Parathyroid adenoma (tissue), 2 donors: ENCODE data around the gene BCO1.
A peak's percentile ranks its signal among the peaks of the same experiment; 100 is the strongest.

Source experiments
- H2AFZ ChIP-seq: fragments of 300-600 bp; sonication (generic); one replicate; pipeline ENCODE4 v1.7.0; 2017; ENCODE audit warnings: antibody characterized with exemption, mild to moderate bottlenecking
- H3K27ac ChIP-seq: fragments of 300-600 bp; sonication (generic); one replicate; pipeline ENCODE4 v1.7.0; 2017
- H3K27me3 ChIP-seq: fragments of 300-600 bp; sonication (generic); one replicate; pipeline ENCODE4 v1.7.0; 2017; ENCODE audit warnings: low read length; ENCODE audit not compliant: control insufficient read depth, insufficient read depth
- H3K36me3 ChIP-seq: fragments of 300-600 bp; sonication (generic); one replicate; pipeline ENCODE4 v1.7.0; 2017; ENCODE audit warnings: low read length; ENCODE audit not compliant: control insufficient read depth, insufficient read depth
- H3K4me1 ChIP-seq: fragments of 300-600 bp; sonication (generic); one replicate; pipeline ENCODE4 v1.7.0; 2017; ENCODE audit warnings: control low read depth
- H3K4me2 ChIP-seq: fragments of 300-600 bp; sonication (generic); one replicate; pipeline ENCODE4 v1.7.0; 2017; ENCODE audit warnings: low read length
- H3K4me3 ChIP-seq: fragments of 300-600 bp; sonication (generic); one replicate; pipeline ENCODE4 v1.7.0; 2017; ENCODE audit warnings: low read depth, low read length
- H3K79me2 ChIP-seq: fragments of 300-600 bp; sonication (generic); one replicate; pipeline ENCODE4 v1.7.0; 2017; ENCODE audit warnings: control low read depth
- H3K9ac ChIP-seq: fragments of 300-600 bp; sonication (generic); one replicate; pipeline ENCODE4 v1.7.0; 2017; ENCODE audit warnings: mild to moderate bottlenecking
- H3K9me3 ChIP-seq: fragments of 300-600 bp; sonication (generic); one replicate; pipeline ENCODE4 v1.7.0; 2017; ENCODE audit warnings: low read length; ENCODE audit not compliant: control insufficient read depth
- CTCF ChIP-seq: fragments of 300-600 bp; sonication (generic); IDR thresholded peaks from one replicate; pipeline ENCODE4 v1.7.0; 2017; ENCODE audit warnings: antibody characterized with exemption, mild to moderate bottlenecking
- donor health status: primary hyperparathyroidism.

The BCO1 gene

GRCh38 chr16:81198635-81199034, 39.9 kb upstream of the BCO1 start:
- Histone ChIP-seq H3K9me3 (no peaks in the 10 kb centered on the region), H3K4me2 (no peak overlapping the region), H3K27me3 (no peaks in the 10 kb centered on the region), H3K4me3 (no peak overlapping the region), H3K79me2 (no peaks in the 10 kb centered on the region), H3K4me1 (no peaks in the 10 kb centered on the region), H3K9ac (no peak overlapping the region), H3K27ac (no peak overlapping the region), H2AFZ (no peak overlapping the region), H3K36me3 (no peaks in the 10 kb centered on the region)
- no peak for TF ChIP-seq CTCF

- H3K9me3 ChIP-seq = no peaks in the 10 kb centered on the region
- H3K27ac ChIP-seq = no peak overlapping the region
- H3K9ac ChIP-seq = no peak overlapping the region
- H3K4me1 ChIP-seq = no peaks in the 10 kb centered on the region
- TF ChIP-seq CTCF = no peak
- no peak overlapping the region for H2AFZ ChIP-seq
- no peaks in the 10 kb centered on the region for H3K27me3 ChIP-seq
- no peak overlapping the region for H3K4me2 ChIP-seq
- no peaks in the 10 kb centered on the region for H3K36me3 ChIP-seq
- no peak overlapping the region for H3K4me3 ChIP-seq
- no peaks in the 10 kb centered on the region for H3K79me2 ChIP-seq
These were observed 37.2 kb upstream of the BCO1 start for GRCh38 chr16:81201267-81201666.

- H3K9me3 ChIP-seq = no peaks in the 10 kb centered on the region
- H3K4me3 ChIP-seq = no peak overlapping the region
- H3K9ac ChIP-seq = no peak overlapping the region
- no peaks in the 10 kb centered on the region for H3K79me2 ChIP-seq
- peak; percentile 47 for TF ChIP-seq CTCF
- H3K27ac ChIP-seq = no peak overlapping the region
- H3K4me1 ChIP-seq = no peaks in the 10 kb centered on the region
- H3K4me2 ChIP-seq = no peak overlapping the region
- no peaks in the 10 kb centered on the region for H3K36me3 ChIP-seq
- no peaks in the 10 kb centered on the region for H3K27me3 ChIP-seq
- no peak overlapping the region for H2AFZ ChIP-seq
These were observed 33.5 kb upstream of the BCO1 start for GRCh38 chr16:81204798-81205680.

GRCh38 chr16:81207076-81207475, 31.4 kb upstream of the BCO1 start:
- TF ChIP-seq CTCF = no peak
- Histone ChIP-seq H3K9me3 (no peaks in the 10 kb centered on the region), H2AFZ (no peak overlapping the region), H3K79me2 (no peaks in the 10 kb centered on the region), H3K36me3 (no peaks in the 10 kb centered on the region), H3K4me1 (no peaks in the 10 kb centered on the region), H3K27ac (no peak overlapping the region), H3K4me2 (no peak overlapping the region), H3K9ac (no peak overlapping the region), H3K27me3 (no peaks in the 10 kb centered on the region), H3K4me3 (no peak overlapping the region)

GRCh38 chr16:81210807-81211206, 27.7 kb upstream of the BCO1 start:
- H2AFZ ChIP-seq = no peak overlapping the region
- no peak overlapping the region for H3K27ac ChIP-seq
- H3K9me3 ChIP-seq = no peaks in the 10 kb centered on the region
- H3K79me2 ChIP-seq = no peaks in the 10 kb centered on the region
- H3K27me3 ChIP-seq = no peaks in the 10 kb centered on the region
- no peaks in the 10 kb centered on the region for H3K36me3 ChIP-seq
- H3K4me2 ChIP-seq = no peak overlapping the region
- no peak for TF ChIP-seq CTCF
- no peaks in the 10 kb centered on the region for H3K4me1 ChIP-seq
- no peak overlapping the region for H3K9ac ChIP-seq
- H3K4me3 ChIP-seq = no peak overlapping the region
